ENCODE data around the gene SEPHS1.
A peak's percentile ranks its signal among the peaks of the same experiment; 100 is the strongest.
"Not testable (repeated sequence)": the region's sequence is repeated elsewhere in the genome, so short reads cannot be mapped to it uniquely, and the experiment has no call there.

The SEPHS1 gene

GRCh38 chr10:13348216-13349017 lies at the start of gene SEPHS1:
Gene SEPHS1 (minus strand): TSS chr10:13348293. CDS start chr10:13344950, 3,343 bp downstream.
- peak; percentile 64 for DNase-seq

- DNase-seq = no peak
These were observed 49.0 kb upstream of the SEPHS1 start for GRCh38 chr10:13397052-13397451.

- peak; percentile 18 for DNase-seq
These were observed 48.3 kb upstream of the SEPHS1 start for GRCh38 chr10:13396369-13396768.

GRCh38 chr10:13395540-13395939 lies 47.4 kb upstream of the SEPHS1 start:
- no peak for DNase-seq

- no peak for DNase-seq
These were observed 45.5 kb upstream of the SEPHS1 start for GRCh38 chr10:13393640-13394039.

GRCh38 chr10:13392701-13393100 lies 44.6 kb upstream of the SEPHS1 start:
- no peak for DNase-seq

- DNase-seq = no peak
These were observed 42.8 kb upstream of the SEPHS1 start for GRCh38 chr10:13390604-13391522.

- no peak for DNase-seq
These were observed 40.6 kb upstream of the SEPHS1 start for GRCh38 chr10:13388478-13389230.

- no peak for DNase-seq
These were observed 37.9 kb upstream of the SEPHS1 start for GRCh38 chr10:13386021-13386420.

GRCh38 chr10:13383399-13383761 lies 35.3 kb upstream of the SEPHS1 start:
- no peak for DNase-seq

GRCh38 chr10:13382703-13383398 lies 34.8 kb upstream of the SEPHS1 start:
- DNase-seq = no peak

GRCh38 chr10:13379061-13379460 lies 31.0 kb upstream of the SEPHS1 start:
- DNase-seq = not testable (repeated sequence)

- no peak for DNase-seq
These were observed 28.7 kb upstream of the SEPHS1 start for GRCh38 chr10:13376746-13377145.

- no peak for DNase-seq
These were observed 28.2 kb upstream of the SEPHS1 start for GRCh38 chr10:13376297-13376696.

GRCh38 chr10:13375791-13376190 lies 27.7 kb upstream of the SEPHS1 start:
- no peak for DNase-seq

GRCh38 chr10:13373644-13374043 lies 25.6 kb upstream of the SEPHS1 start:
- DNase-seq = no peak

- DNase-seq = no peak
These were observed 24.4 kb upstream of the SEPHS1 start for GRCh38 chr10:13372524-13372923.

GRCh38 chr10:13371897-13372470 lies 23.9 kb upstream of the SEPHS1 start:
- peak; percentile 74 for DNase-seq

- no peak for DNase-seq
These were observed 18.8 kb upstream of the SEPHS1 start for GRCh38 chr10:13366891-13367290.

GRCh38 chr10:13365831-13366230 lies 17.7 kb upstream of the SEPHS1 start:
- no peak for DNase-seq

- DNase-seq = no peak
These were observed 17.1 kb upstream of the SEPHS1 start for GRCh38 chr10:13365243-13365642.

GRCh38 chr10:13360587-13360986 lies 12.5 kb upstream of the SEPHS1 start:
- DNase-seq = no peak

All from HCEC 1CT (cell line).